ENCODE measurements around the gene NBAS.

Gene NBAS

DNA sequence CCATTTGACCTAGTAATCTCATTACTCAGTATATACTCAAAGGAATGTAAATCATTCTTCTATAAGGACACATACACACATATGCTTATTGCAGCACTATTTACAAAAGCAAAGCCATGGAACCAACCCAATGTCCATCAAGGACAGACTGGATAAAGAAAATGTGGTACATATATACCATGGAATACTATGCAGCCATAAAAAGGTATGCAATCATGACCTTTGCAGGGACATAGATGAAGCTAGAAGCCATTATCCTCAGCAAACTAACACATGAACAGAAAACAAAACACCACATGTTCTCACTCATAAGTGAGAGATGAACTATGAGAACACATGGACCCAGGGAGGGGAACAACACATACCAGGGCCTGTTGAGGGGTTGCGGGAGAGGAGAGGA, 214.5 kb downstream of the NBAS start:
- TF ChIP-seq SIN3A (IDR thresholded peaks at IDR 0.05; ENCODE audit: borderline replicate concordance, insufficient read depth, low read length) = no peak
- no peak for TF ChIP-seq FOXP2 (optimal IDR thresholded peaks at IDR 0.05; ENCODE audit: borderline replicate concordance, extremely low read depth, extremely low read length, insufficient read depth)
- no peak for TF ChIP-seq TAF1 (IDR thresholded peaks at IDR 0.05; ENCODE audit: borderline replicate concordance, insufficient read depth, low read length)
- TF ChIP-seq, protein P1, sequence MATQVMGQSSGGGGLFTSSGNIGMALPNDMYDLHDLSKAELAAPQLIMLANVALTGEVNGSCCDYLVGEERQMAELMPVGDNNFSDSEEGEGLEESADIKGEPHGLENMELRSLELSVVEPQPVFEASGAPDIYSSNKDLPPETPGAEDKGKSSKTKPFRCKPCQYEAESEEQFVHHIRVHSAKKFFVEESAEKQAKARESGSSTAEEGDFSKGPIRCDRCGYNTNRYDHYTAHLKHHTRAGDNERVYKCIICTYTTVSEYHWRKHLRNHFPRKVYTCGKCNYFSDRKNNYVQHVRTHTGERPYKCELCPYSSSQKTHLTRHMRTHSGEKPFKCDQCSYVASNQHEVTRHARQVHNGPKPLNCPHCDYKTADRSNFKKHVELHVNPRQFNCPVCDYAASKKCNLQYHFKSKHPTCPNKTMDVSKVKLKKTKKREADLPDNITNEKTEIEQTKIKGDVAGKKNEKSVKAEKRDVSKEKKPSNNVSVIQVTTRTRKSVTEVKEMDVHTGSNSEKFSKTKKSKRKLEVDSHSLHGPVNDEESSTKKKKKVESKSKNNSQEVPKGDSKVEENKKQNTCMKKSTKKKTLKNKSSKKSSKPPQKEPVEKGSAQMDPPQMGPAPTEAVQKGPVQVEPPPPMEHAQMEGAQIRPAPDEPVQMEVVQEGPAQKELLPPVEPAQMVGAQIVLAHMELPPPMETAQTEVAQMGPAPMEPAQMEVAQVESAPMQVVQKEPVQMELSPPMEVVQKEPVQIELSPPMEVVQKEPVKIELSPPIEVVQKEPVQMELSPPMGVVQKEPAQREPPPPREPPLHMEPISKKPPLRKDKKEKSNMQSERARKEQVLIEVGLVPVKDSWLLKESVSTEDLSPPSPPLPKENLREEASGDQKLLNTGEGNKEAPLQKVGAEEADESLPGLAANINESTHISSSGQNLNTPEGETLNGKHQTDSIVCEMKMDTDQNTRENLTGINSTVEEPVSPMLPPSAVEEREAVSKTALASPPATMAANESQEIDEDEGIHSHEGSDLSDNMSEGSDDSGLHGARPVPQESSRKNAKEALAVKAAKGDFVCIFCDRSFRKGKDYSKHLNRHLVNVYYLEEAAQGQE (IDR thresholded peaks at IDR 0.05; ENCODE audit: insufficient read depth in 1 of 2, low read depth in 2 of 2, low read length in 2 of 2) = no peak
- no peak for TF ChIP-seq POLR2AphosphoS5 (IDR thresholded peaks at IDR 0.05; ENCODE audit: low read depth, low read length)

DNA sequence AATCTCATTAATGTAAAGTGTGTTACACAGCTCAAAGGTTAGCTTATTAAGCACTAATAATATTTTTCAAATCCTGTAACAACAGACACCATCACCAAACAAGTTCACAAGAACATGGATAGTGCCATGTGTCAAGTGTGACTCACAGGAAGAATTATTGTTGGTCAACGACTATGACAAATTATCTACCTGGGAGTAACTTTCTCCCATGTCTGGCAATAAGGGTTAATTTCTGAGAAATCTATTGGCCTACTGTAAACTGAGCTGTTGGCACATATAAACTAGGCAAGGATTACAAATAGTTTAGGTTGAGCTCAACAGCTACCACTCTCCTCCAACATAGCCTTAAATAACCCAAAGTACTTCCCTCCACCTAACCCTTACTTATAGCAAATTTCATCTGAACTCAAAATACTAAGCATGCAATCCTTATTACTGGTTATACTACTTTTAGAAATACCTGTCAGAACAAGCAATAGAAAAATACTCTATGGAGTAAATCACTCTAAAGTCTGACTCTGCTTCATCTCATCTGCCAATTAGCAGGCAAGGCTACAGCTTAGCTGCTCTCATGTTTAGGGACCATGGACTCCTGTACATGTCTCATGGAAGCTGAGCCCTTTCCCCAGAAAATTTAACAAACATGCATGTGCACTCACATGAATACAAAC, 223.0 kb downstream of the NBAS start:
- TF ChIP-seq, protein P1 (IDR thresholded peaks at IDR 0.05; ENCODE audit: insufficient read depth in 1 of 2, low read depth in 2 of 2, low read length in 2 of 2) = no peak
- TF ChIP-seq FOXP2 (optimal IDR thresholded peaks at IDR 0.05; ENCODE audit: borderline replicate concordance, extremely low read depth, extremely low read length, insufficient read depth) = no peak
- TF ChIP-seq SIN3A (IDR thresholded peaks at IDR 0.05; ENCODE audit: borderline replicate concordance, insufficient read depth, low read length) = no peak
- no peak for TF ChIP-seq POLR2AphosphoS5 (IDR thresholded peaks at IDR 0.05; ENCODE audit: low read depth, low read length)
- TF ChIP-seq TAF1 (IDR thresholded peaks at IDR 0.05; ENCODE audit: borderline replicate concordance, insufficient read depth, low read length) = no peak

DNA sequence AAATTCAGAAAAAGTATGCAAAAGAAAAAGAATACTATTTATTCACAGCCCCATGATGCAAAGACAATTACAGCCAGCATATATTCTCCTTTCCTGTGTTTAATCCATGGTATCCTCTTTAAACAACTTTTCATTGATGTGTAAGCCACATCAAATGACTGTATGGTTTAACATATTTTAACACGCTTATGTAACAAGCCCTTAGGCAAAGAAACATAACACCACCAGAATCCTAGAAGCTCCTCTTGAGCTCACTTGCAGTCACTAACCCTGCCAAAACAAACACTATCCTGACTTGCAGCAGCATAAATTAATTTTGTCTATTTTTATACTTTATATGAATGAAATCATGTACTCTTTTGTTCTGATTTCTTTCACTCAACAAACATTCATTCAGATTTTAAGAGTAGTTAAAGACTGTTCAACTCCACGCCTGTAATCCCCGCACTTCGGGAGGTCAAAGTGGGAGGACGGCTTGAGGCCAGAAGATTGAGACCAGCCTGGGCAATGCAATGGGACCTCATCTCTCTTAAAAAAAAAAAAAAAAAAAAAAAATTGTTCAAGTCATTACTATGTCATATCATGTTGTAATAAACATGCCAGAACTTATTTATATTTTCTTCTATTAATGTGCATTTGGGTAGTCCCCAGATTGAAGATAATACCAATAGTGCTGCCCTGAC, 226.3 kb downstream of the NBAS start:
- no peak for TF ChIP-seq FOXP2 (optimal IDR thresholded peaks at IDR 0.05; ENCODE audit: borderline replicate concordance, extremely low read depth, extremely low read length, insufficient read depth)
- peak; percentile 29; the same call in 1 of the 2 replicates for TF ChIP-seq TAF1 (IDR thresholded peaks at IDR 0.05; ENCODE audit: borderline replicate concordance, insufficient read depth, low read length)

DNA sequence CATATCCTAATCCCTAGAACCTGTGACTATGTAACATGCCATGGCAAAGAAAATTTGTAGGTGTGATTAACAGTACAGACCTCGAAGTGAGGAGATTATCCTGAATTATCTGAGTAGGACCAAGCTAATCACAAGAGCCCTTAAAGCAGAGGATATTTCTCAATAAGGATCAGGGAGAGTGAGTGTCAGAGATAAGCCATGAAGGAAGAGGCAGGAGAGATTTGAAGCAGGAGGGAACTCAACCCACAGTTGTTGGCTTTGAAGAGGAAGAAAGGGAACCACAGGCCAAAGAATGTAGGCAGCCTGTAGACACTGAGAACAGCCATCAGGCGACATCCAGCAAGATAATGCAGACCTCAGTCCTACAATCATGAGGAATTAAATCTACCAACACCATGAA, 229.3 kb downstream of the NBAS start:
- TF ChIP-seq, protein P1 (IDR thresholded peaks at IDR 0.05; ENCODE audit: insufficient read depth in 1 of 2, low read depth in 2 of 2, low read length in 2 of 2) = no peak
- TF ChIP-seq POLR2AphosphoS5 (IDR thresholded peaks at IDR 0.05; ENCODE audit: low read depth, low read length) (no peak), FOXP2 (optimal IDR thresholded peaks at IDR 0.05; ENCODE audit: borderline replicate concordance, extremely low read depth, extremely low read length, insufficient read depth) (no peak), SIN3A (IDR thresholded peaks at IDR 0.05; ENCODE audit: borderline replicate concordance, insufficient read depth, low read length) (no peak), TAF1 (IDR thresholded peaks at IDR 0.05; ENCODE audit: borderline replicate concordance, insufficient read depth, low read length) (no peak)

DNA sequence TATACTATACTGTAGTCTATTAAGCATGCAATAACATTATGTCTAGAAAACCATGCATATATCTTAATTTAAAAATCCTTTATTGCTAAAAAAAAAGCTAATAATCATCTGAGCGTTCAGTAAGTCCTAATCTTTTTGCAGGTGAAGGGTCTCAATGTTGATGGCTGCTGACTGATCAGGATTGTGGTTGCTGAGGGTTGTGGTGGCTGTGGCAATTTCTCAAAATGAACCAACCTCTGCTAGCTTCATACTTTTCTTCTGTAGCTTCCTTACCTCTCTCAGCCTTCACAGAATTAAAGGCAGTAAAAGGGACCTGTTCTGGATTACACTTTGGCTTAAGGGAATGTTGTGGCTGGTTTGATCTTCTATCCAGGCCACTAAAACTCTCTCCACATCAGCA, 235.8 kb downstream of the NBAS start:
- TF ChIP-seq TAF1 (IDR thresholded peaks at IDR 0.05; ENCODE audit: borderline replicate concordance, insufficient read depth, low read length) = no peak

DNA sequence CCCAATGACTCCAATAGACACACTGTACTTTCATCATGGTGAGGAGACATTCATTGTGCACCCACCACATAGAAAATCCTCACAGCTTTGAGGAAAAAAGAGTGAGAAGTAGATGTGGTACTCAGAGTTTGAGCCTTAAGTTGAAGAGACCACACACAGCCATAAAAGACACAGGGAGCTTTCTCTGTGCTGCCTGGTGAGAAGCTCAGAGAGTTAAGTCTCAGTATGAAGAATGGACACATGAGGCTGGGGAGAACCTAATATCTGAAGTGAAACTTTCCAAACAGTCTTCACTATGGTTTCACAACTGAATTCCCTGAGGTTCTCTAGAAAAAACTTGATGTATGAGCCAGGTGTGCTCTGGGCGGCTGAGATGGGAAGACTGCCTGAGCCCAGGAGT, 237.9 kb downstream of the NBAS start:
- TF ChIP-seq, protein P1 (IDR thresholded peaks at IDR 0.05; ENCODE audit: insufficient read depth in 1 of 2, low read depth in 2 of 2, low read length in 2 of 2) = no peak
- no peak for TF ChIP-seq POLR2AphosphoS5 (IDR thresholded peaks at IDR 0.05; ENCODE audit: low read depth, low read length)
- TF ChIP-seq TAF1 (IDR thresholded peaks at IDR 0.05; ENCODE audit: borderline replicate concordance, insufficient read depth, low read length) = no peak
- no peak for TF ChIP-seq SIN3A (IDR thresholded peaks at IDR 0.05; ENCODE audit: borderline replicate concordance, insufficient read depth, low read length)
- TF ChIP-seq FOXP2 (optimal IDR thresholded peaks at IDR 0.05; ENCODE audit: borderline replicate concordance, extremely low read depth, extremely low read length, insufficient read depth) = no peak

Measured in PFSK-1 (cell line).